ENCODE data around the gene APOD. TPM values are rescaled to one million over a fixed set of nuclear protein-coding genes. Genes with fewer than 3 reads are reported as not detected.
A peak's percentile ranks its signal among the peaks of the same experiment; 100 is the strongest.

APOD gene
- total RNA-seq, 1 donor from 2014 or later: 2.9 TPM

- peak overlapping the region; percentile 27 for H3K27ac Mint-ChIP-seq (ENCODE audit: unreplicated experiment)
- H3K27me3 Mint-ChIP-seq (ENCODE audit: low read depth): no peaks in the 10 kb centered on the region
- H3K9me3 Mint-ChIP-seq (ENCODE audit: low read depth): no peaks in the 10 kb centered on the region
- H3K4me1 Mint-ChIP-seq (ENCODE audit: low read depth): peaks cover 56% of the 10 kb centered on the region
- DNase-seq (ENCODE audit: low spot score): no peak
- no peak for TF ChIP-seq CTCF (IDR thresholded peaks at IDR 0.05)
- H3K4me3 Mint-ChIP-seq (ENCODE audit: unreplicated experiment): no peak overlapping the region
- H3K36me3 Mint-ChIP-seq (ENCODE audit: low read depth): no peaks in the 10 kb centered on the region
Measured at GRCh38 chr3:195544634-195545033, 39.1 kb downstream of the APOD start.

GRCh38 chr3:195544230-195544536, 39.6 kb downstream of the APOD start:
- peaks cover 60% of the 10 kb centered on the region for H3K4me1 Mint-ChIP-seq (ENCODE audit: low read depth)
- no peaks in the 10 kb centered on the region for H3K9me3 Mint-ChIP-seq (ENCODE audit: low read depth)
- TF ChIP-seq CTCF (IDR thresholded peaks at IDR 0.05): no peak
- no peaks in the 10 kb centered on the region for H3K36me3 Mint-ChIP-seq (ENCODE audit: low read depth)
- no peak overlapping the region for H3K27ac Mint-ChIP-seq (ENCODE audit: unreplicated experiment)
- H3K27me3 Mint-ChIP-seq (ENCODE audit: low read depth): no peaks in the 10 kb centered on the region
- DNase-seq (ENCODE audit: low spot score): no peak
- H3K4me3 Mint-ChIP-seq (ENCODE audit: unreplicated experiment): peak overlapping the region; percentile 82

GRCh38 chr3:195543500-195544229, 40.1 kb downstream of the APOD start:
- peak overlapping the region; percentile 82 for H3K4me3 Mint-ChIP-seq (ENCODE audit: unreplicated experiment)
- DNase-seq (ENCODE audit: low spot score): no peak

GRCh38 chr3:195542698-195543499, 40.8 kb downstream of the APOD start, which contains the start of gene PPP1R2:
PPP1R2 (minus strand) TSS chr3:195543325; CDS start chr3:195543025, 300 bp downstream.
- H3K27ac Mint-ChIP-seq (ENCODE audit: unreplicated experiment): peak within 1 kb of the TSS; percentile 89
- H3K27me3 Mint-ChIP-seq (ENCODE audit: low read depth): no peaks in the 10 kb centered on the region
- no peaks in the 10 kb centered on the region for H3K9me3 Mint-ChIP-seq (ENCODE audit: low read depth)
- peak within 1 kb of the TSS; percentile 82 for H3K4me3 Mint-ChIP-seq (ENCODE audit: unreplicated experiment)
- H3K36me3 Mint-ChIP-seq (ENCODE audit: low read depth): no peaks in the 10 kb centered on the region
- TF ChIP-seq CTCF (IDR thresholded peaks at IDR 0.05): no peak
- peaks cover 63% of the 10 kb centered on the region for H3K4me1 Mint-ChIP-seq (ENCODE audit: low read depth)
- DNase-seq (ENCODE audit: low spot score): peak; percentile 95

More at GRCh38 chr3:195543500-195544229, 40.1 kb downstream of the APOD start:
- H3K27me3 Mint-ChIP-seq (ENCODE audit: low read depth): no peaks in the 10 kb centered on the region
- no peak for TF ChIP-seq CTCF (IDR thresholded peaks at IDR 0.05)
- H3K36me3 Mint-ChIP-seq (ENCODE audit: low read depth): no peaks in the 10 kb centered on the region
- peak overlapping the region; percentile 77 for H3K27ac Mint-ChIP-seq (ENCODE audit: unreplicated experiment)
- peaks cover 63% of the 10 kb centered on the region for H3K4me1 Mint-ChIP-seq (ENCODE audit: low read depth)
- no peaks in the 10 kb centered on the region for H3K9me3 Mint-ChIP-seq (ENCODE audit: low read depth)

GRCh38 chr3:195542316-195542697, 41.4 kb downstream of the APOD start:
- Mint-ChIP-seq H3K27ac (ENCODE audit: unreplicated experiment) (peak overlapping the region; percentile 89), H3K4me1 (ENCODE audit: low read depth) (peaks cover 63% of the 10 kb centered on the region)

More at GRCh38 chr3:195542316-195542697, 41.4 kb downstream of the APOD start:
- DNase-seq (ENCODE audit: low spot score): no peak
- H3K4me3 Mint-ChIP-seq (ENCODE audit: unreplicated experiment): peak overlapping the region; percentile 82
- no peaks in the 10 kb centered on the region for H3K36me3 Mint-ChIP-seq (ENCODE audit: low read depth)
- no peaks in the 10 kb centered on the region for H3K9me3 Mint-ChIP-seq (ENCODE audit: low read depth)
- H3K27me3 Mint-ChIP-seq (ENCODE audit: low read depth): no peaks in the 10 kb centered on the region
- no peak for TF ChIP-seq CTCF (IDR thresholded peaks at IDR 0.05)
